ENCODE data around the gene GRIN2A.

The GRIN2A gene

DNA sequence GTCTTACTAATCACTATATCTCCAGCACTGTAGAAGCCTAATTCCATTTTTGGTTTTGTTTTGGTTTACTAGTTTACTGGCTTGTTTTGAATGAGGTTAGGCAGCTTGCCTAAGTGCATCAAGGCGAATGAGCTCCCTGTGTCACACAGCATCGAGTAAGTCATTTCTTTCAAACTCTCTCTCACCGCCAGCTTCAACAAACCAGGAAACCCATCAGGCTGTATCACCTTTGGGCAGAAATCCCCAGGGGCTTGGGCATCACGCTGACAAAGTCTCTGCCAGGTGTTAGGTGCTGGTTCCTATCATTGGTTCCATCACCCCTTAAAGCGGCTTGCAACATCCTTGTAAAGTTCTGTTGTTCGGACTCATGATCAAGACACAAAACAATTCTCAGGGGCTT lies 226.6 kb downstream of the GRIN2A start:
- DNase-seq = no peak

DNA sequence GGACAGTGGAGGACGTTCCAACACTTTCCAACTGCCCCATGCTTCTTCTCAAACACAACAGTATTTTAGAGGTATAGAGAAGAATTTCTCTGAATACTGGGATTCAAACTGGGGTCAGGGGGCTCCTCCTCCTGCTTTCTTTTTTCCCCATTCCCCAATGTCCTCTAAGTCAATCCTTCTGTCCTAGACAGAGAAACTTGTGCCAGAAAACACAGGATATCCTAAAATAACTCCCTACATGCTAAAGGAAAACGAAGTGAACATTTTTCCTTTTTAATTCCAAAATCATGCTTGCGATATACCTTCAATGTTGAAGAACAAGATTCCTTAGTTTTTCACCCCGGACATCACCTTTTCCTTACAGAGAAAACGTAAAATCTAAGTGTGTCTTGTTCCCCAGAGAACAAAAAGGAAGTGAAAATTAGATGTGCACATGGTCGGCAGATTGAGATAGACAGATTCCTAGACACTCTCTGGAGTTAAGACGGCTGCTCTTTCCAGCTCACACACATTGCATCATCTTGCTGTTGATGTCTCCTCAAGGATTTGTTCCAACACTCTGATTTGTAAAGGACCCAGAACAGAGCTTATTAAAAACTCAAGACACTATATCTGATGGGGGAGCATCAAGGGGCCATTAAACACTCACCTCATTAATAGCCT lies 228.2 kb downstream of the GRIN2A start:
- DNase-seq = no peak

DNA sequence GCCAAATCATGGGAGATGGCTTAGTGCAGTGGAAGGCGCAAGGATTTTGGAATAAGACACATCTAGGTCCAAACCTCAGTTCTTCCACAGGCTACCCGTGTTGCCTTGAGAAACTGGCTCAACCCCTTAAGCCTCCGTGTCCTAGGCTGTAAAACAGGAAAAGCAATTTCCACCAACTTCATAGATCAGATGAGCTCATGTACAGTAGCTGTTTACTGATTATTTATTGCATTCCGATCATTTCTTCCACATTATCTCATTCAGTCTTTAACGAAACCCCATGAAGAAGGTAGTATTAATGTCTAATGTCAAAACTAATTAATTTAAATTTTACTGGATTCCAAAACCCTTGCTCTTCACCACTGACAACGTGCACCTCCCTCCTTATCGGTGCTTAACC lies 231.6 kb downstream of the GRIN2A start:
- no peak for DNase-seq

DNA sequence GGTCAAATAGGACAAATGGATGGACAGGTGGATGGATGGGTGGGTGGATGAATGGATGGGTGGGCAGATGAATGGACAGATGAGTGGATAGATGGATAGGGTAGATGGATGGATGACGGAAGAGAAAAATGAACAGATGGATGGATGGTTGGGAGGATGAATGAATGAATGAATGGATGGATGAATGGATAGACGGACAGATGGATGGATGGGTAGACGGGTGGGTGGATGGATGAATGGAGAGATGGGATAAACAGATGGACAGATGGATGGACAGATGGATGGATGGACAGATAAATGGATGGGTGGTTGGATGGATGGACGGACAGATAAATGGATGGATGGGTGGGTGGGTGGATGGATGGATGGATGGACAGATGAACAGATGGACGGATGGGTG lies 232.8 kb downstream of the GRIN2A start:
- DNase-seq = no peak

DNA sequence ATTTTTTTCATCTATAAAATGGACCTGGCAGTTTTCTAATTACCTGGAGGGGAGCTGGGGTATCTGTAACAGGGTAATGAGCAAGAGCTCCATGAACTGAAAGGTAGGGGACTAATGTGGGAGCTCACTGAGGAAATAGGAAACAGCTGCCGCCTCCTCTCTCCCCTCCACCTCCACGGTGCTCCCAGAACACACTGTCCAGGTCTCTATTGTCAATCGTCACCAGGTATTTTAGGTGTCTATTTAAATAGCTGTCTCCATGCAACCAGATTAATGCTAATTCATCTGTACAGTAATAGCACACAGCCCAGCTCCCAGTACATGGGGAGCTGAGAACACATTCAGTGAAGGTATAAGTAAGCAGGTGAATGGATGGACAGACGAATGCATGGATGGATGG lies 233.3 kb downstream of the GRIN2A start:
- no peak for DNase-seq

DNA sequence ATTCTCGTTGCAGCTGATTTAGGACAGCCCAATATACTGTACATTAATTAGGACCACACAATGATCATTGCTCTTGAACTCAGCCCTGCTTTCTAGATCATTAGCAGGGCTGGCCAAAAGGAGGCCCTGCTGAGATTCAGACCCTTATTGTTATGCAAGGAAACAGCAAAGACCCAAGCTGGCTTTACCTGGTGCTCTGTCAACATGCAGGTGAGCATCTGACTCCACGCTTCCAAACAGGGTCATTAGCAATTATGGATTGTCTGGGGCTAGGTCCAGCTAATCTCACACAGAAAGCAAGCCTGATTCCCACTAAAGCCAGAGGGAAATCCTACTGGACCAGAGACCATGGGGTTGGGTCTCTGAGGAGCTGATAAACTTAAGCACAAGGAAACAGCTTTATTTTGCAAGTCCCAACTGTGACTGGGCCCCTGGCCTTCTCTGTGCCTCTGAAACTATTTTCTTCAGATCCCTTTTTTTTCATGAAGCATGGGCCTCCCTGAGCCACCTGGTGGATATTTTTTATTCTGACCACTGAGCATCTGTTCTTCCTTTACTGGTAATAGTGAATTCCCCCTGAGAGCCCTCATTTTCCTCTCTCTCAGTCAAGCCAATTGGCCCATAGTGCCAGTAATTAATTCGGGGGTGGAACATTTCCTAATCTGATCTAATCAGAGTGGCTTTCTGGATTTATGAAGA lies 236.1 kb downstream of the GRIN2A start:
- no peak for DNase-seq

DNA sequence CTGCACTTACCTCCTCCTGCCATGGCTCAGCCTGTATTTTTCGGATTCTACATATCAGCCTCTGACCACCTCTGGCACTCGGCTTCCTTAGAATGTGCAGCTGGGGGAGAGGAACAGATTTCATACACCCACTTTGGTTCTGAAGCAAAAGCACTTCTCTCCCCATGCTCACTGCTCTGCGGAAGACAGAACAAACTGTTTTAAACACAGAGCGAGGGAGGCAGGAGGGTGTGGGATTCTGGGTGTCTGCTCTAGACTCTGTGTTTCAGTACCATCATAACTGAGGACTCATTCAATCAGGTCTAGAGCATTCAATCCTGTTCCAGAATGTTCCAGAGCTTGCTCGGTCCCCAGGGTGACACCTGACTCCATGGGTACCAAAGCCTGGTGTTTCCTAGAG lies 239.1 kb downstream of the GRIN2A start:
- DNase-seq = no peak

DNA sequence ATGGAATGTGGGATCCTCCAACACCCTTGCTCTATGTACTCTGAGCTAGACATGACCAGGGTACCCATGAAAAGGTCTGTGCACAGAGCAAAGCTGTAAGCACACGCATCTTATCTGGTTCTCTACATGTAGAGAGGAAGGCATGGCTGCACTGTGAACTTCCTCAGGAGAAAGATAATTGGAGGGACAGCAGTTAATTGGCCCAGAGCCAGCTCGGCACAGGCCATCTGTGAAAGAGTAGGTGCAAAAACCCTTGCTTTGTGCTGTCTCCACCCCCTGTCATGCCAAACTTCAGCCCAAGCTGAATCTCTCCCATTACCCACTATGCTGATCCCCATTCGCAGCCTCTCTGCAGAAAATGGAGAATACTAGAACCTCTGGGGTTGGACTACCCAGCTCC lies 241.0 kb downstream of the GRIN2A start:
- no peak for DNase-seq

DNA sequence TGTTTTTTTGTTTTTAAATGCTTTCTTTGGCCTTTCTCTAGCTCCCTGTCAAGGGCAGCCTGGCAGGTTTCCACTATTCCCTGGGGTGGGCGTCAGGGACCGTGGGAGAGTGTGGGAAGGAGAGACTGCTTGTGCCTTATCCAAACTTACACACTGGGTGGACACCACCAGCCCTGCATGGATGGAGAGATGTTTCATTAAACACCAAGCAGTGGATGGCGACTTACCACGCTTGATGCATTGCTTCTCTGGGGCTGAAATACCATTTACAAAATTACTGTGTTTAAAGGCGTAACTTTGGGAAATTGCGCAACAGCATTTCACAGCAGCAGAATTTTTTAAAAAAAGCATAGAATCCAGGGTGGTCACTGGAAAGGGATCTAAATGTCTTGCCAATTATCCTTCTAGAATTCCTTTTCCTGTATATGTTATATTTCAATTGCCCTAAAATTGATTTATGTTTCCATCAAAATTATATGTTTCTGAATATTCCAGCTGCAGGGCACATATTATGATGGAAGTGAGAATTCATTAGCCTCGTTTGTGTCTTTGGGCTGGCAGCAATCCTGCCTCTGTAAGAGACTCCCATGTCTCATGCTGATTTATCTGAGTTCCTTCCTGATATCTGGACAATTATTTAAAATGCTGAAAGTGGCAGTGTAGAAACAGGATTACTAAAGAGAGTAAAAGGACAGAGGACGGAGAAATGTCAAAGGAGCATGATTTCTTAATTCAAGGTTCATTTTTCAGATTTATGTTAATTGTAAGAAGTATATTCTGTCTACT lies 247.3 kb downstream of the GRIN2A start:
- DNase-seq = no peak

DNA sequence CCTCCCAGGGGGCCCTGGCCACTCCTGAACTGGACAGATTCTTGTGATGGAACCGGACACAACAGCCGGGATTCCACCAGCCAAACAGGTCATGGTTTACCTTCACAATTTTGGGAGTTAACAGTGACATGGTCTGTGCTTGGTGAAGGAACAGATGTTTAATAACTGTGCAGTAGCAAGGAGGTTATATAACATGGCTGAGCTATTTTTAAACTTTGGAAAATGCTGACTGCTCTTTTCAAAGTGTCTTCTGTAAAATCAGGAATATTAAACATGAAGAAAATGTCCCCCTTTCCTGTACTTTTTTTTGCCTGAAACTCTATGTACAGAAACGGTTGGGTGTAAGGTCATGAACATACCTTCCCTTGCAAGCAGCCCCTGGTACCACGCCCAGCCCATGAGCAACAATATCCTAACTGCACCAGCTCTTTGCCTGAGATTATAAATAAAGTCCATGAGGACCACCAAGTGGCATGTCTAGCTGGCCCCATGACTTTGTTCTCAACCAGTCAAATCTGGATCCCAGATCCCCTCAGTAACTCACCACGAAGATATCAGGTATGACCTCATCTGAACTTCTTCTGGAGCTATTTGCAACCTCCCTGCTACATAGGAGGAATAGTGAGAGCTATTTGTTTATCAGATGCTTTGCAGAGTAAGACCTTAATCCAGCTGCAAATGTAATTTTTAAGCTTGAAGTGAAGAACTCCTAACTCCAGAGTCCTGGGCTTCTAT lies 249.1 kb downstream of the GRIN2A start:
- no peak for DNase-seq

DNA sequence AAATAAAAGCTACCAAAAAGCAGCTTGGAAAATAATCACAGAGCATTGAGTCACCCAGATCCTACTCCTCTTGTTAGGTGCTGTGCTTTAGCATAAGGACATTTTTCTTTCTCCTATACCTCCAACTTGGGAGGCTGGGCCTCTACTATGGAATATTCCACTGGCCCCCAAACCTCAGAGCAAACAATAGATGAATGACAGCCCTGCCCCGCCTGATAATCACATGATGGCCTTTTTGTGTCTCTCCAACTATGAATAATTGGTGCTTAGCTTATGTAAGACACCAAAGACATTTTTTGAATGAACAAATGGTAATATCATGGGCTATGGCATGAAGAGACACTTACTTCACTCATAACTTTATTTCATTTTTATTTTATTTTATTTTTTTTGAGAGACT lies 250.2 kb downstream of the GRIN2A start:
- DNase-seq = no peak

DNA sequence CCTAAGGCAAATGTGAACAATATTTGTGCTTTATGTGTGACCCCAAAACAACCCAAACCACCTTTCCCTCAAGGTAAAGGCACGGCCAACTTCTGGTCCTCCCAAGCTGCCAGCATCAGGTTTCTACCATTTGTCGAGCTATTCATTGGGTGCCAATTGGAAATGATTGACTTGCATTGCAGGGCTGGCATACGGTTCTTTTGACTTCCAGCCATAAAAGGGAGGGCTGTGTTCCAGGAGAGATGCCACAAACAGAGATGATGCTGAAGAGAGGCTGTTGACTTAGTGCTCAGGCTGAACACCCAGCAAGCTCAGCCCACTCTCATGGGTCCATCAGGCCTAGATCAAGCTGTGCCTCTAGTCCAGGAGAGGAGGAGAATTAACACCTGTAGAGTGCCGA lies 252.4 kb downstream of the GRIN2A start:
- no peak for DNase-seq

DNA sequence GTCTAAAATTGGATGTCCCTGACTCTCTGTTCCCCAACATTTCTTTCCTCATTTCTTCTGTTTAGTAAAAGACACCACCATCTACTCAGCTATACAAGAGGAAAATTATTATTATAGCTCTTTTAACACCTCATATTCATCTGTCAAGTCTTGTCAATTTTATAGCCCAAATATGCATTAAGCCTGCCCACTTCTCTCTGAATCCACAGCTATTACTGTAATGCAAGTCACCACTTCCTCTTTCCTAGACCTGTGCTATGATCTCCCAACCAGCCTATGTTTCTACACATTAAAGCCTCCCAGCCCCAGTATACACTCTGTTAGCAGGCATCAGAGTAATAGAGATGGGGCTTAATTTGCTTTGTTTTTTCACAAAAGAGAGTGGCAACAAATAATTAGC lies 252.9 kb downstream of the GRIN2A start:
- DNase-seq = no peak

DNA sequence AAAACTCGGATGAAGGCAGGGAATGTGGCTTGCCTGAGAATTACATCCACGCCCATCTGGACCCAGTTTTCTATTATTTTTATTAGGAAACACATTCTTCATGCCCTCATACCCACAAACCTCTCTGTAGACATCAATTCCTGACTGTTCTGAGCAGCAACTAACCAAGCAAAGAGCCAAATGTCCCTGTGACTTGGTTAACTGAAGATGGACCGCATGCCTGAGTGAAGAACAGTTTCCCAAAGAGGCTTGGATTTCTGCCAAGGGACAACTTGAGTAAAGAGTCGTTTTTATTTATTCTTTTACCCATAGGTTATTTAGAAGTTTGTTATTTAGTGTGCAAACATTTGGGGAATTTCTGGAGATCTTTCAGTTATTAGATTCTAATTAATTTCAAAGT lies 259.8 kb downstream of the GRIN2A start:
- no peak for DNase-seq

DNA sequence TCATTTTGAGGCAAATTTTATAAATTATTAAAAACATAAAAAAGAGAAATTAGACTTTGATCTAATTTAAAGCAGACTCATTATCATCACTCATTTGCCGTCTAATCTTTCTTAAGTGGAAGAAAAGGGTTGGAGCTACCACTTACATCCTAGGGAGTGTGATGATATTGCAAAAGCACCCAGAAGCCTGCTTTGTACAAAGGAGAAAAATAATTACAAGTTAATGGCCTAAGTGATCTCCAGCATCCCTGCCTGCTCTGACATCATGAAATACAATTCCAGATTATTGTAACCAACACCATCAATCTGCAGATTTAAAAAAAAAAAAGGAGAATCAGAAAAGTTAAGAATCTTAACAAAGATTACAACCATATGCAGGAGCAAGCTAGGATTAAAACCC lies 260.2 kb downstream of the GRIN2A start:
- no peak for DNase-seq

DNA sequence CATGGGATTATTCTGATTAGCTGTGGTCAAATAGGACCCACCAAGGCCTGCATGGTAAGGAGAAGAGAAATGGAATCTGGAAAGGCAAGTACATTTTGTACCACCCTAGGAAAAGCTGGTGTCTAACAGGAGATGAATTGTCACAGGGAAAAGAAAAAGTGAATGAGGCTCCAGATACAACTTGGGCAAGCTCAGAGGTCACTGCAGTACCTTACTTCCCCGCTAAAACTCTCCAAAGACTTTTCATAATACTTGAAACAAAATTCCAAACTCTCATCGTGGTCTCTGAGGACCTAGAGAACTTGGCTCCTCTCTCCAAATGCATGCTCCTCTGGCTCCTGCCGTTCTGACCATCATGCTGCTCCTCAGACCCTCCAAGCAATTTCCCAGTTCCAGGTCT lies 262.8 kb downstream of the GRIN2A start:
- DNase-seq = no peak

DNA sequence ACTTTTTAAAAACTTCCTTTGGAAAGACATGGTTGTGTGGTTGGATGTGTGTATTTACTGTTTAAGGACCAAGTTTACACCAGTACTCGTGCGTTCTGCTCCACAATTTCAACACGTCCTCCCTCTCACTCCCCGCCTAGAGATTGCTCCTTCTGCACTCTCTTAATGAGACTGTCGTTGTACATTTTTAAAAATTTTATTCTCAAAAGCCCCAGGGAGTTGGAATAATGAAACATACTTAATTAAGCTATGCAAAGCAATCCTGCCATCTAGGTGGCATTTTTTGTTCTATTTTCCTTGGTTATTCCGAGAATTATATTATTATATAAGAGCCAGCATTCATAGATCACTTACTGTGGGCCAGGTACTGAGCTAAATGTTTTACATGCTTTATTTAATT lies 264.5 kb downstream of the GRIN2A start:
- DNase-seq = no peak

DNA sequence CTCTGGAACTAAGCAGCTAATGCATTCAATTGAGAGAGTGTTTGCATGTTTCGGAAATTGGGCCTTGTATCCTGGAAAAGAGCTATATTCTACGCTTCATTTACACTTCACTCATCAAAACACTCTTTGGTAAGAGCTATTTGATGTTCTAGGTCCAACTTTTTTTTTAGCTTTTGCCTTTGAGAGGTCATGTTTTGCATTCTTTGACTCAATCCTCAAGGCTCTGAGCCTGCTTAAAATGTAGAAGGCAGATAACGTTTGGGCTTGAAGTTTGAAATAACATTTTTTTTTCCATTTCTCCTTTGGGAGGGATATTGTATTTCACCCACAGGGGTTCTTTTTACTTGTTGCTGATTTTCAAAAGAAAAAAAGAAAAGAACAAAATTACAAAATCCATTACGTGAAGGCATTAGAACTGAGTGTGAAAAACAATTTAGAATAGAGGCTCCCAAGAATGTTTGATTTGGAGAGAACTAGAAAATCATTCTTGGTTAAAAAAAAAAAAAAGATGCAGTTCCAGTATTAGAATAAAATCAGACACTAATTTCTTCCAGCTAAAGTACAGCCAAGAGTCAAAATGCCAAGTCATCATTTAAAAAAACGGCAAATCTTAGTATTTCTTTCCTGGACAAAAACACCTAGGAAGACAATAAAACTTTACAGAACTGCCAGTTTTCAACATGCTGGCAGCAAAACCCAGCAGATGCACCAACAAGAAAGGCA lies 268.5 kb downstream of the GRIN2A start:
- DNase-seq = no peak

DNA sequence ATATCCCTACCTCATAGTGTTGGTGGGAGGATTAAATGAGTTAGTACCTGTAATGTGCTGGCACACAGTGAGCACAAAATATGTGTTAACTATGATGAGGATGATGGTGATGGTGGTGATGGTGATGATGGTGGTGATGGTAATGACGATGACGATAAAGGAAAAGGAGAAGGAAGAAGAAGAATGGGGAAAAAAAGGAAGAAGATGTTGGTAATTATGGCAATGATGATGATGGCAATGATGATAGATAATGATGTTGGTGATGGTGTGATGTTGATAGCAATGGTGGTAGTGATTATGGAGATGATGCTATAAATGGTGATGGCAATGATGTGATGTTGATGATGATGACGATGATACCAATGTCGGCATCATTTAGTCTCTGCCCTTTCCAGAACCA lies 270.2 kb downstream of the GRIN2A start:
- no peak for DNase-seq

DNA sequence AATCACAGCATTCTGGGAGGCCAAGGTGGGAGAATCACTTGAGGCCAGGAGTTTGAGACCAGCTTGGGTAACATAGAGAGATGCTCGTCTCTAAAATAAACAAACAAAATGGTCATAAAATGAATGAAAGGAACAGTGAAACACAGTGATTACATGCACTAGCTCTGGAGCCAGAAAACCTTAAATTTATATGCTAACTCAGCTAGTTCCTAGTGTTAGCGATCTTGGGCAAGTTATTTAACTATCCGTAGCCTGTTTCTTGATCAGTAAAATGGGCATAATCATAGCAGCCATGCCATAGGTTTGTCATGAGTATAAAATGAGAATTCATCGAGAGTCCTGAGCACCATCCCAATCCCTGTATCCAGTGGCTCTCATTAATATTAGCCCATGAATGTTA lies 271.0 kb downstream of the GRIN2A start:
- no peak for DNase-seq

DNA sequence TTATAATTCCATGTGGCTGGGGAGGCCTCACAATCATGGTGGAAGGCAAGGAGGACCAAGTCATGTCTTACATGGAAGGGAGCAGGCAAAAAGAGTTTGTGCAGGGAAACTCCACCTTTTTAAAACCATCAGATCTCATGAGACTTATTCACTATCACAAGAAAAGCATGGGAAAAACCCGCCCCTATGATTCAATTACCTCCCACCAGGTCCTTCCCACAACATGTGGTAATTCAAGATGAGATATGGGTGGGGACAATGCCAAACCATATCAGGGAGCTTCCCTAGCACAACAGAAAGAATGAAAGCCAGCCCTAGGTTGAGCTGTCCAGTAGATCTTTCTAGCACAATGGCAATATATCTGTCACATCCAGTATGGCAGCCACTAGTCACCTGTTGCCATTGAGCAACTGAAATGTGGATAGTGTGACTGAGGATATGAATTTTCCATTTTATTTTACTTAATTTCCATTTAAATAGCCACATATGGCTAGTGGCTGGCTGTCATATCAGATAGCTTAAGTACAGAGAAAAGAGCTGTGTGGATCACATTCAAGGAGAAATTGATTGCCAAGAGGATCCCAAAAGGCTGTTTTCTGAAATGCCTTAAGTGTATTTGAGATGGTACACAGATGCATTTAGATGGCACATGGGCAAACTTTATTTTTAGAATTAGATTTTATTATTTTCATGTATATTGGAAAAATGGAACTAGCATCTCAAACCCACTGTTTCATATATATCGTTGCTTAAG lies 273.0 kb downstream of the GRIN2A start:
- no peak for DNase-seq

DNA sequence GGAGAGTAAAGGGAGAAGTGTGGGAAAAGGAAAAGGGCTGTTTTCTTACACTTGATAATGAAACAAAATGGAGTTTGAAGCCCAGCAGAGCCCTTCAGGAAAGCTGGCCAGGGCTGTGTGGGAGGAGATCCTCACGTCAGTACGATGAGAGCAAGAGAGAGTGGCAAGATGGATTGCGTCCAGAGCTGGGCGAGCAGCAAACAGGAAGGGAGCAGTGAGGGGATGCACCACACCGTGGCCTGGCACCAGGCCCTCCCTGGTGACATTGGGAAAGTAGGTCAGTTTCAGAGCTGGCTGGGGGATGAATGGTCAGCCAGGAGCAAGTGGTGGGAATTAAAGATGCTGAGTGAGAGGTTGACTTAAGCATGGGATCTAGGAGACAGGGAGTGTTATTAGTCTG lies 273.6 kb downstream of the GRIN2A start:
- DNase-seq = no peak
